CD14-positive monocyte (primary cell): Measurements from ENCODE around the gene PTPRN2. TPM values are rescaled to one million over a fixed set of nuclear protein-coding genes. Genes with fewer than 3 reads are reported as not detected.

ENCODE experiments used
- DNase-seq, 3 donors: peaks; one replicate each; pipeline ENCODE4 v3.0.0-alpha.2; 2011 to 2022
- H2AFZ ChIP-seq: 2 replicates; pipeline ENCODE4 v1.6.0; 2012; ENCODE audit warnings: mild to moderate bottlenecking, low read depth, low read length, inconsistent platforms; ENCODE audit not compliant: insufficient read depth, poor library complexity, severe bottlenecking
- H3K27ac ChIP-seq, 2 donors: 1 replicate in 1 of 2; 2 replicates in 1 of 2; pipeline ENCODE4 v1.5.1; 2012 to 2013; ENCODE audit warnings: low read length in 2 of 2, control low read depth in 1 of 2, inconsistent platforms in 1 of 2, low read depth in 1 of 2, mild to moderate bottlenecking in 1 of 2
- H3K27me3 ChIP-seq, 2 donors: one replicate each; pipeline versions ENCODE4 v1.6.0 to v1.6.1; 2011 to 2013; ENCODE audit warnings: low read length in 2 of 2; ENCODE audit not compliant: control insufficient read depth in 2 of 2, insufficient read depth in 2 of 2
- H3K36me3 ChIP-seq, 2 donors: replicated peaks in 1 of 2; 1 replicate in 1 of 2; 2 replicates in 1 of 2; pipeline versions ENCODE4 v1.5.1 to v1.6.1; 2012 to 2013; ENCODE audit warnings: low read length in 2 of 2, control low read depth in 1 of 2, inconsistent platforms in 1 of 2, mild to moderate bottlenecking in 1 of 2; ENCODE audit not compliant: insufficient read depth in 2 of 2, control insufficient read depth in 1 of 2
- H3K4me1 ChIP-seq, 2 donors: 1 replicate in 1 of 2; 2 replicates in 1 of 2; pipeline versions ENCODE4 v1.5.1 to v1.6.1; 2012 to 2013; ENCODE audit warnings: low read length in 2 of 2, control low read depth in 1 of 2, inconsistent platforms in 1 of 2, mild to moderate bottlenecking in 1 of 2, moderate library complexity in 1 of 2; ENCODE audit not compliant: insufficient read depth in 2 of 2, control insufficient read depth in 1 of 2
- H3K4me2 ChIP-seq: replicated peaks from 2 replicates; pipeline ENCODE3; 2012; ENCODE audit warnings: low read length, moderate library complexity, mild to moderate bottlenecking; ENCODE audit not compliant: poor library complexity, severe bottlenecking; ENCODE audit errors: extremely low read depth
- H3K4me3 ChIP-seq, 3 experiments: fragments of 200-600 bp in 1 of 3; sonication (generic) in 1 of 3; replicated peaks in 1 of 3; 1 replicate in 2 of 3; 2 replicates in 1 of 3; pipeline ENCODE4 v1.5.1; 2011 to 2013; ENCODE audit warnings: low read length in 3 of 3, mild to moderate bottlenecking in 3 of 3, control low read depth in 2 of 3, low read depth in 2 of 3, inconsistent platforms in 1 of 3, moderate library complexity in 1 of 3
- H3K79me2 ChIP-seq: 2 replicates; pipeline ENCODE4 v1.6.0; 2012; ENCODE audit warnings: mild to moderate bottlenecking, control low read depth, inconsistent platforms, low read length, moderate library complexity; ENCODE audit not compliant: insufficient read depth
- H3K9ac ChIP-seq: 2 replicates; pipeline ENCODE4 v1.6.0; 2017; ENCODE audit warnings: low read length, mild to moderate bottlenecking; ENCODE audit not compliant: insufficient read depth, poor library complexity, severe bottlenecking
- H3K9me3 ChIP-seq, 2 donors: replicated peaks in 1 of 2; 1 replicate in 1 of 2; 2 replicates in 1 of 2; pipeline versions ENCODE4 v1.5.1 to v1.6.1; 2012 to 2013; ENCODE audit warnings: low read length in 2 of 2, control low read depth in 1 of 2; ENCODE audit not compliant: control insufficient read depth in 1 of 2, insufficient read depth in 1 of 2
- H4K20me1 ChIP-seq: 2 replicates; pipeline ENCODE4 v1.6.0; 2012; ENCODE audit warnings: mild to moderate bottlenecking, low read length, control low read depth, moderate library complexity; ENCODE audit not compliant: insufficient read depth
- H3K27ac Mint-ChIP-seq, 7 donors: one replicate each; pipeline ENCODE4 v1.8.0; 2020; ENCODE audit warnings: mild to moderate bottlenecking in 7 of 7, mixed read lengths in 7 of 7, moderate library complexity in 6 of 7, inconsistent platforms in 2 of 7
- H3K27me3 Mint-ChIP-seq, 3 donors: one replicate each; pipeline ENCODE4 v1.8.0; 2021 to 2022; ENCODE audit warnings: low read depth in 3 of 3, mild to moderate bottlenecking in 3 of 3, mixed read lengths in 3 of 3, moderate library complexity in 3 of 3, inconsistent platforms in 1 of 3
- H3K36me3 Mint-ChIP-seq, 2 donors: one replicate each; pipeline ENCODE4 v1.8.0; 2020; ENCODE audit warnings: mixed read lengths in 2 of 2, inconsistent platforms in 1 of 2, mild to moderate bottlenecking in 1 of 2
- H3K4me1 Mint-ChIP-seq: one replicate; pipeline ENCODE4 v1.8.0; 2020; ENCODE audit warnings: mild to moderate bottlenecking, mixed read lengths
- H3K4me3 Mint-ChIP-seq, 2 donors: one replicate each; pipeline ENCODE4 v1.8.0; 2020; ENCODE audit warnings: mild to moderate bottlenecking in 2 of 2, mixed read lengths in 2 of 2, moderate library complexity in 1 of 2
- H3K9me3 Mint-ChIP-seq, 7 donors: one replicate each; pipeline ENCODE4 v1.8.0; 2020 to 2022; ENCODE audit warnings: mixed read lengths in 7 of 7, mild to moderate bottlenecking in 6 of 7, moderate library complexity in 6 of 7, inconsistent platforms in 2 of 7
- CTCF ChIP-seq: fragments of 200-600 bp; IDR thresholded peaks from one replicate; pipeline ENCODE4 v1.8.0; 2022; ENCODE audit warnings: antibody characterized with exemption, mild to moderate bottlenecking
- WGBS: methylation state at CpG from one replicate; pipeline ENCODE4 v1.1.5; 2013; ENCODE audit warnings: missing lambda C conversion rate; ENCODE audit not compliant: insufficient coverage; 5-methylcytosine and 5-hydroxymethylcytosine counted together
- intact Hi-C, 2 donors: fragments of 100-400 bp; cut with micrococcal nuclease; formaldehyde crosslinking; loops; one replicate each; pipeline versions ENCODE4 v1.15.0 to v1.15.1; 2023
- polyA plus RNA-seq, 3 donors: library from polyadenylated mRNA; depleted of rRNA in 1 of 3; unstranded in 2 of 3; stranded (reverse) in 1 of 3; fragments of 300-500 nt in 2 of 3; fragments of >200 nt in 1 of 3; fragmentation: Illumina TruSeq in 2 of 3; gene quantifications; 1 replicate in 2 of 3; 2 replicates in 1 of 3; pipeline ENCODE4 v1.2.3, GENCODE V29; 2012 to 2021

PTPRN2 gene
- polyA plus RNA-seq, 3 donors: 0.25 to 1.4 (median 0.97) TPM

GRCh38 chr7:157754416-157754790, 833.2 kb downstream of the PTPRN2 start:
- H3K4me1 Mint-ChIP-seq: no peaks in the 10 kb centered on the region
- H3K9ac ChIP-seq: no peak overlapping the region
- DNase-seq: no peak
- no peak overlapping the region for H3K27ac ChIP-seq
- no peaks in the 10 kb centered on the region for H3K9me3 ChIP-seq
- H3K9me3 Mint-ChIP-seq: peaks cover 0 to 2% (median 0%) of the 10 kb centered on the region in 7 donors
- no peak overlapping the region for H2AFZ ChIP-seq
- H4K20me1 ChIP-seq: no peaks in the 10 kb centered on the region
- no peak for TF ChIP-seq CTCF
- WGBS: 90% methylated on average over 9 of the region's 9 CpGs
- no peaks in the 10 kb centered on the region for H3K36me3 ChIP-seq
- H3K4me2 ChIP-seq: no peak overlapping the region
- intact Hi-C loops: no loop called here
- H3K36me3 Mint-ChIP-seq: no peaks in the 10 kb centered on the region
- H3K27ac Mint-ChIP-seq: peak overlapping the region in 1 of 7 donors; percentile 38
- H3K27me3 Mint-ChIP-seq: peaks cover 5 to 10% (median 8%) of the 10 kb centered on the region in 3 donors
- H3K79me2 ChIP-seq: no peaks in the 10 kb centered on the region
- H3K4me3 Mint-ChIP-seq: no peak overlapping the region
- H3K27me3 ChIP-seq: no peaks in the 10 kb centered on the region
- H3K4me3 ChIP-seq: no peak overlapping the region
- H3K4me1 ChIP-seq: no peaks in the 10 kb centered on the region

GRCh38 chr7:157753713-157754415, 833.8 kb downstream of the PTPRN2 start:
- H3K9ac ChIP-seq: no peak overlapping the region
- H3K4me3 Mint-ChIP-seq: no peak overlapping the region
- no peak overlapping the region for H3K4me2 ChIP-seq
- H3K9me3 Mint-ChIP-seq: peaks cover 0 to 2% (median 0%) of the 10 kb centered on the region in 7 donors
- H3K9me3 ChIP-seq: no peaks in the 10 kb centered on the region
- TF ChIP-seq CTCF: no peak
- no peak overlapping the region for H3K27ac ChIP-seq
- H3K4me1 ChIP-seq: no peaks in the 10 kb centered on the region
- no peak overlapping the region for H3K27ac Mint-ChIP-seq
- H4K20me1 ChIP-seq: no peaks in the 10 kb centered on the region
- no peaks in the 10 kb centered on the region for H3K36me3 Mint-ChIP-seq
- H3K4me3 ChIP-seq: no peak overlapping the region
- no peaks in the 10 kb centered on the region for H3K27me3 ChIP-seq
- no peaks in the 10 kb centered on the region for H3K79me2 ChIP-seq
- WGBS: 95% methylated on average over 17 of the region's 21 CpGs
- H3K4me1 Mint-ChIP-seq: no peaks in the 10 kb centered on the region
- H3K36me3 ChIP-seq: no peaks in the 10 kb centered on the region
- no peak overlapping the region for H2AFZ ChIP-seq
- H3K27me3 Mint-ChIP-seq: peaks cover 5 to 10% (median 9%) of the 10 kb centered on the region in 3 donors
- DNase-seq: no peak
- intact Hi-C loops: no loop called here
